ENCODE measurements around the gene NPAS2. TPM values are rescaled to one million over a fixed set of nuclear protein-coding genes. Genes with fewer than 3 reads are reported as not detected.

The NPAS2 gene
- total RNA-seq, 1 donor from 2014 or later: 5.5 TPM

GRCh38 chr2:100889286-100889685, 69.3 kb downstream of the NPAS2 start:
- Histone ChIP-seq H3K4me2 (ENCODE audit: low read length) (no peak overlapping the region), H3K27ac (ENCODE audit: low read depth, low read length) (no peak overlapping the region), H4K20me1 (ENCODE audit: insufficient read depth, low read length) (peaks cover 6% of the 10 kb centered on the region), H2AFZ (ENCODE audit: low read depth, low read length) (no peak overlapping the region), H3K9ac (ENCODE audit: low read length) (no peak overlapping the region), H3K36me3 (ENCODE audit: insufficient read depth, low read length) (no peaks in the 10 kb centered on the region), H3K79me2 (ENCODE audit: insufficient read depth, low read length) (no peaks in the 10 kb centered on the region), H3K4me3 (ENCODE audit: insufficient read depth, low read depth, low read length) (no peak overlapping the region), H3K4me1 (ENCODE audit: insufficient read depth, low read length) (peaks cover 23% of the 10 kb centered on the region), H3K27me3 (ENCODE audit: insufficient read depth, low read length) (no peaks in the 10 kb centered on the region), H3K9me3 (ENCODE audit: insufficient read depth, low read depth, low read length) (no peaks in the 10 kb centered on the region)
- H3K27ac Mint-ChIP-seq (ENCODE audit: unreplicated experiment): no peak overlapping the region
- H3K4me1 Mint-ChIP-seq (ENCODE audit: low read depth, unreplicated experiment): peaks cover 19% of the 10 kb centered on the region
- DNase-seq (ENCODE audit: low read depth): no peak
- no peaks in the 10 kb centered on the region for H3K9me3 Mint-ChIP-seq (ENCODE audit: unreplicated experiment)
- no peak overlapping the region for H3K4me3 Mint-ChIP-seq (ENCODE audit: unreplicated experiment)
- H3K27me3 Mint-ChIP-seq (ENCODE audit: low read depth, unreplicated experiment): peaks cover 9% of the 10 kb centered on the region
- FAIRE-seq: no peak
- no peak for TF ChIP-seq EZH2 (IDR thresholded peaks at IDR 0.05; ENCODE audit: insufficient read depth, low read length)
- no peak for TF ChIP-seq CTCF (IDR thresholded peaks at IDR 0.05; ENCODE audit: insufficient read depth, low read depth, low read length)
- H3K36me3 Mint-ChIP-seq (ENCODE audit: low read depth, unreplicated experiment): no peaks in the 10 kb centered on the region

GRCh38 chr2:100891906-100892642, 72.1 kb downstream of the NPAS2 start:
- H3K4me2 ChIP-seq (ENCODE audit: low read length): peak overlapping the region; percentile 66
- DNase-seq (ENCODE audit: low read depth) (peak; percentile 71), FAIRE-seq (peak; percentile 23)
- H3K36me3 ChIP-seq (ENCODE audit: insufficient read depth, low read length): no peaks in the 10 kb centered on the region
- Mint-ChIP-seq H3K27me3 (ENCODE audit: low read depth, unreplicated experiment) (peaks cover 10% of the 10 kb centered on the region), H3K4me3 (ENCODE audit: unreplicated experiment) (no peak overlapping the region), H3K27ac (ENCODE audit: unreplicated experiment) (peak overlapping the region; percentile 81), H3K4me1 (ENCODE audit: low read depth, unreplicated experiment) (peaks cover 21% of the 10 kb centered on the region), H3K36me3 (ENCODE audit: low read depth, unreplicated experiment) (no peaks in the 10 kb centered on the region), H3K9me3 (ENCODE audit: unreplicated experiment) (no peaks in the 10 kb centered on the region)
- no peak overlapping the region for H2AFZ ChIP-seq (ENCODE audit: low read depth, low read length)
- H4K20me1 ChIP-seq (ENCODE audit: insufficient read depth, low read length): peaks cover 3% of the 10 kb centered on the region
- H3K9ac ChIP-seq (ENCODE audit: low read length): peak overlapping the region; percentile 38
- TF ChIP-seq EZH2 (IDR thresholded peaks at IDR 0.05; ENCODE audit: insufficient read depth, low read length) (no peak), CTCF (IDR thresholded peaks at IDR 0.05; ENCODE audit: insufficient read depth, low read depth, low read length) (no peak)
- no peaks in the 10 kb centered on the region for H3K9me3 ChIP-seq (ENCODE audit: insufficient read depth, low read depth, low read length)
- H3K4me3 ChIP-seq (ENCODE audit: insufficient read depth, low read depth, low read length): no peak overlapping the region
- no peaks in the 10 kb centered on the region for H3K79me2 ChIP-seq (ENCODE audit: insufficient read depth, low read length)
- peaks cover 30% of the 10 kb centered on the region for H3K4me1 ChIP-seq (ENCODE audit: insufficient read depth, low read length)
- H3K27me3 ChIP-seq (ENCODE audit: insufficient read depth, low read length): no peaks in the 10 kb centered on the region
- H3K27ac ChIP-seq (ENCODE audit: low read depth, low read length): peak overlapping the region; percentile 59

All from astrocyte (in vitro differentiated cells and primary cell).